Measurements from ENCODE around the gene HS6ST3. TPM values are rescaled to one million over a fixed set of nuclear protein-coding genes. Genes with fewer than 3 reads are reported as not detected.

HS6ST3 gene
- total RNA-seq, 1 experiment from 2014 or later = 1.2 TPM

DNA sequence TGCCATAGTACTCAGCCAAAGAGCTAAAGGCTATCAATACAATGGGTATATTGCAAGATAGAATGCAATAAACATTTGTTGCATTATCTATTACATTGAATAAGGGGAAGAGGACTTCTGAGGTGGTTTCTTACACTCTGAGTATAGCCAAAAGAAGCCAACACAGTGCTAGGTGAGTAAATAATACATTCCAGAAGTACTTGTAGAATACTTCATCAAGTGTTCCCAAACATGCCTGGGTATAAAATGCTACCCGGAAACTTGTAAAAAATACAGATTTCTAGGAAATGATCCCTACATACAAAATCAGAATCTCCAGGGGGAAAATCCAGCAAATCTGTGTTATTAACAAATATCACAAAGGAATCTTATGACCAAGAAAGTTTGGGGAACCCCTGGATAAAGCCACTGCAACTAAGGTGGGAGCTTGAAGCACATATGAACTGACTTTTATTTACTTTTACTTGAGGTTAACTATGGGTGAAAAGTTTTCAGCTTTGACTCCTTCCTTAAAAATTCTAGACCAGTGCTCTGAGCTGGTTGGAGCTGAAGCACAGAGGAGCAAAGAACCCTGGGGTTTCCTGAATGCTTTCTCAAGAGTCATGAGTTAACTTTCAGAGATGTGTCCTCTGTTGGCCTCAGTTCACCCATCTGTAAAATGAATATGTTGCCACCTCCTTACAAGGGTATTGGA is 768.4 kb downstream of the HS6ST3 start:
- DNase-seq (ENCODE audit: low spot score) = no peak
- H3K4me1 Mint-ChIP-seq = no peaks in the 10 kb centered on the region
- H3K27me3 Mint-ChIP-seq (ENCODE audit: low read depth) = no peaks in the 10 kb centered on the region; the same call in none of the 2 replicates
- ChIA-PET POLR2A (no interaction called here), CTCF (no interaction called here)
- TF ChIP-seq IRF2 (CRISPR knock-in tag; IDR thresholded peaks at IDR 0.05; ENCODE audit: borderline replicate concordance, low read depth) (no peak), RORB (CRISPR knock-in tag; IDR thresholded peaks at IDR 0.05) (no peak), CREM (CRISPR knock-in tag; IDR thresholded peaks at IDR 0.05) (no peak), MYBL2 (CRISPR knock-in tag; IDR thresholded peaks at IDR 0.05) (no peak), ZNF138 (CRISPR knock-in tag; conservative IDR thresholded peaks at IDR 0.05) (no peak), ESRRA (CRISPR knock-in tag; IDR thresholded peaks at IDR 0.05; ENCODE audit: borderline replicate concordance) (no peak), ELF4 (CRISPR knock-in tag; IDR thresholded peaks at IDR 0.05; ENCODE audit: low read depth) (no peak), ETV6 (CRISPR knock-in tag; IDR thresholded peaks at IDR 0.05) (no peak), ZNF121 (CRISPR knock-in tag; IDR thresholded peaks at IDR 0.05) (no peak), NFYB (CRISPR knock-in tag; conservative IDR thresholded peaks at IDR 0.05; ENCODE audit: low read depth) (no peak)
- TF ChIP-seq, protein P1, sequence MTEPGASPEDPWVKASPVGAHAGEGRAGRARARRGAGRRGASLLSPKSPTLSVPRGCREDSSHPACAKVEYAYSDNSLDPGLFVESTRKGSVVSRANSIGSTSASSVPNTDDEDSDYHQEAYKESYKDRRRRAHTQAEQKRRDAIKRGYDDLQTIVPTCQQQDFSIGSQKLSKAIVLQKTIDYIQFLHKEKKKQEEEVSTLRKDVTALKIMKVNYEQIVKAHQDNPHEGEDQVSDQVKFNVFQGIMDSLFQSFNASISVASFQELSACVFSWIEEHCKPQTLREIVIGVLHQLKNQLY (CRISPR knock-in tag; IDR thresholded peaks at IDR 0.05) = no peak
- TF ChIP-seq, protein P2, sequence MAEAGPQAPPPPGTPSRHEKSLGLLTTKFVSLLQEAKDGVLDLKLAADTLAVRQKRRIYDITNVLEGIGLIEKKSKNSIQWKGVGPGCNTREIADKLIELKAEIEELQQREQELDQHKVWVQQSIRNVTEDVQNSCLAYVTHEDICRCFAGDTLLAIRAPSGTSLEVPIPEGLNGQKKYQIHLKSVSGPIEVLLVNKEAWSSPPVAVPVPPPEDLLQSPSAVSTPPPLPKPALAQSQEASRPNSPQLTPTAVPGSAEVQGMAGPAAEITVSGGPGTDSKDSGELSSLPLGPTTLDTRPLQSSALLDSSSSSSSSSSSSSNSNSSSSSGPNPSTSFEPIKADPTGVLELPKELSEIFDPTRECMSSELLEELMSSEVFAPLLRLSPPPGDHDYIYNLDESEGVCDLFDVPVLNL (CRISPR knock-in tag; IDR thresholded peaks at IDR 0.05; ENCODE audit: borderline replicate concordance, low read depth) = no peak
- TF ChIP-seq, protein P3, sequence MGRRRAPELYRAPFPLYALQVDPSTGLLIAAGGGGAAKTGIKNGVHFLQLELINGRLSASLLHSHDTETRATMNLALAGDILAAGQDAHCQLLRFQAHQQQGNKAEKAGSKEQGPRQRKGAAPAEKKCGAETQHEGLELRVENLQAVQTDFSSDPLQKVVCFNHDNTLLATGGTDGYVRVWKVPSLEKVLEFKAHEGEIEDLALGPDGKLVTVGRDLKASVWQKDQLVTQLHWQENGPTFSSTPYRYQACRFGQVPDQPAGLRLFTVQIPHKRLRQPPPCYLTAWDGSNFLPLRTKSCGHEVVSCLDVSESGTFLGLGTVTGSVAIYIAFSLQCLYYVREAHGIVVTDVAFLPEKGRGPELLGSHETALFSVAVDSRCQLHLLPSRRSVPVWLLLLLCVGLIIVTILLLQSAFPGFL (CRISPR knock-in tag; IDR thresholded peaks at IDR 0.05; ENCODE audit: borderline replicate concordance) = no peak
- TF ChIP-seq, protein P4, sequence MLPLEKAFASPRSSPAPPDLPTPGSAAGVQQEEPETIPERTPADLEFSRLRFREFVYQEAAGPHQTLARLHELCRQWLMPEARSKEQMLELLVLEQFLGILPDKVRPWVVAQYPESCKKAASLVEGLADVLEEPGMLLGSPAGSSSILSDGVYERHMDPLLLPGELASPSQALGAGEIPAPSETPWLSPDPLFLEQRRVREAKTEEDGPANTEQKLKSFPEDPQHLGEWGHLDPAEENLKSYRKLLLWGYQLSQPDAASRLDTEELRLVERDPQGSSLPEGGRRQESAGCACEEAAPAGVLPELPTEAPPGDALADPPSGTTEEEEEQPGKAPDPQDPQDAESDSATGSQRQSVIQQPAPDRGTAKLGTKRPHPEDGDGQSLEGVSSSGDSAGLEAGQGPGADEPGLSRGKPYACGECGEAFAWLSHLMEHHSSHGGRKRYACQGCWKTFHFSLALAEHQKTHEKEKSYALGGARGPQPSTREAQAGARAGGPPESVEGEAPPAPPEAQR (CRISPR knock-in tag; IDR thresholded peaks at IDR 0.05) = no peak
- TF ChIP-seq, protein P5, sequence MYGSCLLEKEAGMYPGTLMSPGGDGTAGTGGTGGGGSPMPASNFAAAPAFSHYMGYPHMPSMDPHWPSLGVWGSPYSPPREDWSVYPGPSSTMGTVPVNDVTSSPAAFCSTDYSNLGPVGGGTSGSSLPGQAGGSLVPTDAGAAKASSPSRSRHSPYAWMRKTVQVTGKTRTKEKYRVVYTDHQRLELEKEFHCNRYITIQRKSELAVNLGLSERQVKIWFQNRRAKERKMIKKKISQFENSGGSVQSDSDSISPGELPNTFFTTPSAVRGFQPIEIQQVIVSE (CRISPR knock-in tag; IDR thresholded peaks at IDR 0.05; ENCODE audit: borderline replicate concordance) = no peak
- TF ChIP-seq, protein P6, sequence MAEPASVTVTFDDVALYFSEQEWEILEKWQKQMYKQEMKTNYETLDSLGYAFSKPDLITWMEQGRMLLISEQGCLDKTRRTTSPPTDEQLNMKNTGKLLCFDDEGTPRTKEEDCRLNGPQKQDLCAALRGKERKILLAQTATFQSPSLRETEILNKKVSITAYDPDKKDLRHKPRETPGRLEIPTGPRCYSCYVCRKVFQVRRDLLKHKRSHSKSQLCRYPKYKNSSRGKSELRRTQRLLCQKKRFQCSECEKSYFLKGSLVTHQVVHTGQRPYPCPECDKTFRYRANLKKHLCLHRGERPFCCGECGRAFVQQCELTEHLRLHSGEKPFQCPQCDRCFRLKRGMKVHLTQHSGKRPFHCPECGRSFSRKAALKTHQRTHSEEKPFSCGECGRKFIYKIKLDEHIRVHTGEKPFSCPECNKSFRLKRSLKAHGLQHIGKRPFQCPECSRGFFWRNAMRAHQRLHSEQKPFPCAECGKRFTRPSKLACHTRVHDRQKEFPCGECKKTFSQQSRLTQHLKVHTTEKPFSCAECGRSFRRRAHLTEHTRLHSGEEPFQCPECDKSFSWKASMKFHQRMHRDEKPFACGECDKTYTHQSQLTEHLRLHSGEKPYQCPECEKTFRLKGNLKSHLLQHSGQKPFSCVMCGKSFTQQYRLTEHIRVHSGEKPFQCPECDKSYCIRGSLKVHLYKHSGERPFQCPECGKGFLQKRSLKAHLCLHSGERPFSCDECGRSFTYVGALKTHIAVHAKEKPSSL (CRISPR knock-in tag; conservative IDR thresholded peaks at IDR 0.05) = no peak
- TF ChIP-seq, protein P7, sequence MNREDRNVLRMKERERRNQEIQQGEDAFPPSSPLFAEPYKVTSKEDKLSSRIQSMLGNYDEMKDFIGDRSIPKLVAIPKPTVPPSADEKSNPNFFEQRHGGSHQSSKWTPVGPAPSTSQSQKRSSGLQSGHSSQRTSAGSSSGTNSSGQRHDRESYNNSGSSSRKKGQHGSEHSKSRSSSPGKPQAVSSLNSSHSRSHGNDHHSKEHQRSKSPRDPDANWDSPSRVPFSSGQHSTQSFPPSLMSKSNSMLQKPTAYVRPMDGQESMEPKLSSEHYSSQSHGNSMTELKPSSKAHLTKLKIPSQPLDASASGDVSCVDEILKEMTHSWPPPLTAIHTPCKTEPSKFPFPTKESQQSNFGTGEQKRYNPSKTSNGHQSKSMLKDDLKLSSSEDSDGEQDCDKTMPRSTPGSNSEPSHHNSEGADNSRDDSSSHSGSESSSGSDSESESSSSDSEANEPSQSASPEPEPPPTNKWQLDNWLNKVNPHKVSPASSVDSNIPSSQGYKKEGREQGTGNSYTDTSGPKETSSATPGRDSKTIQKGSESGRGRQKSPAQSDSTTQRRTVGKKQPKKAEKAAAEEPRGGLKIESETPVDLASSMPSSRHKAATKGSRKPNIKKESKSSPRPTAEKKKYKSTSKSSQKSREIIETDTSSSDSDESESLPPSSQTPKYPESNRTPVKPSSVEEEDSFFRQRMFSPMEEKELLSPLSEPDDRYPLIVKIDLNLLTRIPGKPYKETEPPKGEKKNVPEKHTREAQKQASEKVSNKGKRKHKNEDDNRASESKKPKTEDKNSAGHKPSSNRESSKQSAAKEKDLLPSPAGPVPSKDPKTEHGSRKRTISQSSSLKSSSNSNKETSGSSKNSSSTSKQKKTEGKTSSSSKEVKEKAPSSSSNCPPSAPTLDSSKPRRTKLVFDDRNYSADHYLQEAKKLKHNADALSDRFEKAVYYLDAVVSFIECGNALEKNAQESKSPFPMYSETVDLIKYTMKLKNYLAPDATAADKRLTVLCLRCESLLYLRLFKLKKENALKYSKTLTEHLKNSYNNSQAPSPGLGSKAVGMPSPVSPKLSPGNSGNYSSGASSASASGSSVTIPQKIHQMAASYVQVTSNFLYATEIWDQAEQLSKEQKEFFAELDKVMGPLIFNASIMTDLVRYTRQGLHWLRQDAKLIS (CRISPR knock-in tag; IDR thresholded peaks at IDR 0.05; ENCODE audit: borderline replicate concordance) = no peak
- no peak for ATAC-seq
- H3K9me3 Mint-ChIP-seq = peaks cover 17% of the 10 kb centered on the region
- H3K36me3 Mint-ChIP-seq = peaks cover 7% of the 10 kb centered on the region; the same call in 1 of the 2 replicates
- no peak overlapping the region for H3K27ac Mint-ChIP-seq
- H3K4me3 Mint-ChIP-seq = no peak overlapping the region

Data from WTC11 (cell line).